ENCODE measurements around the gene PRSS53.
A peak's percentile ranks its signal among the peaks of the same experiment; 100 is the strongest.

Gene PRSS53

GRCh38 chr16:31043352-31043751 is 45.4 kb downstream of the PRSS53 start:
- Histone ChIP-seq H3K4me3 (no peak overlapping the region), H3K27ac (no peak overlapping the region)
- DNase-seq (ENCODE audit: low spot score), result no peak
- no peak for TF ChIP-seq CTCF (IDR thresholded peaks at IDR 0.05)

DNA sequence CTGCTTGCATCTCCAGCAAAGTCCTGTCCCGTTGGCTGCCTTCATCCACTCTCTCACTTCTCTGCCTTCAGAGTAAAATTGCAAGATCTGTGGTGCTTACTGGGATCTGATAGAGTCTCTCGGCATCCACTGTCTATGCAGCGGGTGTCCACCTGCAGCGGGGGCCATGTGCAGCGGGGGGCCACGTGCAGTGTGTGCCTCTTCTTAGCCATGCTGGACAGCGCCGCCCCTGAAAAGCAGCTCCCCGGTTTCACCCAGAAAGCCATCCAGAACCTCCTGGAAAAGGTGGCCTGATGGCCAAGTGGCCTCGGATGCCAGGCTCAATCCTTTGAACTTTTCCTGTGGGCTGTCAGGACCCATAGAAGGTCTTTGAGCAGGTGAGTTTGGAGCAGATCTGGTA is 45.9 kb downstream of the PRSS53 start:
- no peak overlapping the region for H3K27ac ChIP-seq
- DNase-seq (ENCODE audit: low spot score), result no peak
- H3K4me3 ChIP-seq, result no peak overlapping the region
- TF ChIP-seq CTCF (IDR thresholded peaks at IDR 0.05), result no peak

DNA sequence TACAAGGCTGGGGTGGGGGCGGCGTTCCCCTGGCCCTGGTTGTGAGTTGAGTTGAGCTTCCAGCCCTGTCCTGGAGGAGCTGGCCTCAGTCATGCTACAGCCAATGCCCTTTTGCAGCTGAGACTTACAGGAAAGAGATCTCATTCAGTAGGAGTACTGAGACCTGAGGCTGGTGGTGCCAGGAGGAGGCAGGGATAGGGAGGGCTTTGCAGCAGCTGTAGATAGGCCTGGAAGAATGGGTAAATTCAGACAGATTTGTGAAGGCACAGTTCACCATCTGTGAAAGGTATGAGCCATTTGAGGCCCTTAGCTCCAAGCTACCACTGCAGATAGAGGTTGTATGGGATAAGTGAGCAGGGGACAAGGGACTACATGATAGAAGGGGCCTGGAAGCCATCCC is 49.8 kb downstream of the PRSS53 start:
- Histone ChIP-seq H3K4me3 (no peak overlapping the region), H3K27ac (no peak overlapping the region)
- TF ChIP-seq CTCF (IDR thresholded peaks at IDR 0.05), result no peak
- DNase-seq (ENCODE audit: low spot score), result no peak

- Histone ChIP-seq H3K4me3 (no peak overlapping the region), H3K27ac (no peak overlapping the region)
- no peak for TF ChIP-seq CTCF (IDR thresholded peaks at IDR 0.05)
- DNase-seq (ENCODE audit: low spot score), result no peak
Observed at GRCh38 chr16:31036691-31037090, 52.1 kb downstream of the PRSS53 start.

GRCh38 chr16:31033709-31034492 is 54.8 kb downstream of the PRSS53 start:
- peak overlapping the region; percentile 92 to 95 for H3K27ac ChIP-seq
- peak; percentile 91 for DNase-seq (ENCODE audit: low spot score)
- TF ChIP-seq CTCF (IDR thresholded peaks at IDR 0.05), result no peak
- peak overlapping the region; percentile 85 for H3K4me3 ChIP-seq
